Liver (tissue), 9 donors: Measurements from ENCODE around the gene GPR157. TPM values are rescaled to one million over a fixed set of nuclear protein-coding genes. Genes with fewer than 3 reads are reported as not detected.

ENCODE experiments used
- DNase-seq: peaks from one replicate; pipeline ENCODE4 v3.0.0-alpha.2; 2017; ENCODE audit warnings: low spot score
- H3K27ac ChIP-seq, 2 donors: one replicate each; pipeline ENCODE4 v1.7.0; 2013; ENCODE audit warnings: inconsistent platforms in 2 of 2, low read length in 2 of 2, control low read depth in 1 of 2, low read depth in 1 of 2, mild to moderate bottlenecking in 1 of 2
- H3K27me3 ChIP-seq, 4 donors: one replicate each; pipeline versions ENCODE4 v1.6.1 to v1.7.0; 2013; ENCODE audit warnings: low read length in 3 of 4, inconsistent platforms in 1 of 4, mild to moderate bottlenecking in 1 of 4, moderate library complexity in 1 of 4; ENCODE audit not compliant: control insufficient read depth in 4 of 4, insufficient read depth in 4 of 4
- H3K36me3 ChIP-seq, 4 donors: one replicate each; pipeline versions ENCODE4 v1.6.1 to v1.7.0; 2013; ENCODE audit warnings: low read length in 3 of 4, mild to moderate bottlenecking in 3 of 4, low read depth in 1 of 4, moderate library complexity in 1 of 4; ENCODE audit not compliant: control insufficient read depth in 4 of 4, insufficient read depth in 3 of 4
- H3K4me1 ChIP-seq, 4 donors: one replicate each; pipeline versions ENCODE4 v1.6.1 to v1.7.0; 2013; ENCODE audit warnings: low read length in 3 of 4, mild to moderate bottlenecking in 3 of 4, moderate library complexity in 1 of 4; ENCODE audit not compliant: control insufficient read depth in 4 of 4, insufficient read depth in 4 of 4
- H3K4me3 ChIP-seq, 3 donors: one replicate each; pipeline versions ENCODE4 v1.6.1 to v1.7.0; 2013; ENCODE audit warnings: low read length in 3 of 3, control low read depth in 1 of 3, low read depth in 1 of 3, mild to moderate bottlenecking in 1 of 3
- H3K9ac ChIP-seq, 2 donors: one replicate each; pipeline ENCODE4 v1.7.0; 2013; ENCODE audit warnings: low read length in 2 of 2, mild to moderate bottlenecking in 2 of 2, moderate library complexity in 2 of 2, control low read depth in 1 of 2, low read depth in 1 of 2
- H3K9me3 ChIP-seq, 4 donors: one replicate each; pipeline versions ENCODE4 v1.6.1 to v1.7.0; 2013; ENCODE audit warnings: low read length in 3 of 4; ENCODE audit not compliant: control insufficient read depth in 4 of 4
- EGR1 ChIP-seq, 2 donors: IDR thresholded peaks; 2 replicates each; pipeline ENCODE4 v1.6.1; 2016 to 2018; ENCODE audit warnings: antibody characterized with exemption in 2 of 2, low read depth in 2 of 2
- FOXA1 ChIP-seq: IDR thresholded peaks from 2 replicates; pipeline ENCODE4 v1.6.1; 2016; ENCODE audit warnings: antibody characterized with exemption
- FOXA2 ChIP-seq: IDR thresholded peaks from 2 replicates; pipeline ENCODE4 v1.6.1; 2016; ENCODE audit warnings: antibody characterized with exemption
- GABPA ChIP-seq, 2 donors: IDR thresholded peaks in 1 of 2; conservative IDR thresholded peaks in 1 of 2; 2 replicates each; pipeline ENCODE4 v1.6.1; 2016; ENCODE audit warnings: antibody characterized with exemption in 2 of 2, mild to moderate bottlenecking in 1 of 2, moderate library complexity in 1 of 2
- HNF4A ChIP-seq, 2 donors: conservative IDR thresholded peaks; 2 replicates each; pipeline ENCODE4 v1.6.1; 2016; ENCODE audit warnings: antibody characterized with exemption in 2 of 2, mild to moderate bottlenecking in 2 of 2
- HNF4G ChIP-seq: IDR thresholded peaks from 2 replicates; pipeline ENCODE4 v1.6.1; 2016; ENCODE audit warnings: antibody characterized with exemption
- JUND ChIP-seq, 2 donors: IDR thresholded peaks; 2 replicates each; pipeline ENCODE4 v1.6.1; 2016; ENCODE audit warnings: antibody characterized with exemption in 2 of 2
- NR2F2 ChIP-seq: IDR thresholded peaks from 2 replicates; pipeline ENCODE4 v1.6.1; 2016; ENCODE audit warnings: antibody characterized with exemption
- RAD21 ChIP-seq, 2 donors: IDR thresholded peaks; 2 replicates each; pipeline ENCODE4 v1.6.1; 2016; ENCODE audit warnings: antibody characterized with exemption in 2 of 2, mild to moderate bottlenecking in 2 of 2
- RXRA ChIP-seq, 2 donors: IDR thresholded peaks; 2 replicates each; pipeline ENCODE4 v1.6.1; 2017 to 2018; ENCODE audit warnings: antibody characterized with exemption in 2 of 2, mild to moderate bottlenecking in 1 of 2
- SP1 ChIP-seq: IDR thresholded peaks from 2 replicates; pipeline ENCODE4 v1.6.1; 2018; ENCODE audit warnings: antibody characterized with exemption, mild to moderate bottlenecking
- TAF1 ChIP-seq: conservative IDR thresholded peaks from 2 replicates; pipeline ENCODE4 v1.6.1; 2016; ENCODE audit warnings: antibody characterized with exemption, mild to moderate bottlenecking
- YY1 ChIP-seq: IDR thresholded peaks from 2 replicates; pipeline ENCODE4 v1.6.1; 2016; ENCODE audit warnings: antibody characterized with exemption, mild to moderate bottlenecking
- WGBS: extraction: QIAGEN DNeasy Blood & Tissue Kit; methylation state at CpG from one replicate; pipeline ENCODE4 v1.1.7; 2013; 5-methylcytosine and 5-hydroxymethylcytosine counted together
- polyA plus RNA-seq, 2 donors: library from polyadenylated mRNA; stranded (reverse) in 1 of 2; unstranded in 1 of 2; fragments of 200-250 nt in 1 of 2; fragments of >200 nt in 1 of 2; fragmentation: Nextera tagmentation in 1 of 2; extraction: Ambion mirVana in 1 of 2; gene quantifications; one replicate each; pipeline versions ENCODE4 v1.2.1 to v1.2.3, GENCODE V29; 2013 to 2015
- total RNA-seq, 2 donors: library from RNA; depleted of rRNA; stranded (reverse); fragments of >200 nt; gene quantifications; one replicate each; pipeline ENCODE4 v1.2.3, GENCODE V29; 2014
- TF ChIP-seq, protein P1 (sequence below): IDR thresholded peaks from 2 replicates; pipeline ENCODE4 v1.6.1; 2016; ENCODE audit warnings: antibody characterized with exemption
- TF ChIP-seq, protein P2 (sequence below): IDR thresholded peaks from 2 replicates; pipeline ENCODE4 v1.6.1; 2016; ENCODE audit warnings: antibody characterized with exemption
- TF ChIP-seq, protein P3 (sequence below): IDR thresholded peaks from 2 replicates; pipeline ENCODE4 v1.6.1; 2016; ENCODE audit warnings: antibody characterized with exemption, mild to moderate bottlenecking
- TF ChIP-seq, protein P4 (sequence below): IDR thresholded peaks from 2 replicates; pipeline ENCODE4 v1.6.1; 2016; ENCODE audit warnings: antibody characterized with exemption
- TF ChIP-seq, protein P5 (sequence below): fragments of 150-350 bp; IDR thresholded peaks from 2 replicates; pipeline ENCODE4 v1.5.1; 2017; ENCODE audit warnings: improper control_type of control experiment, low read depth, low read length; ENCODE audit not compliant: missing input control
- donor health status: healthy.
- donor health status: healthy.
- donor health status: healthy.
- donor health status: healthy.
- donor health status: healthy.

The GPR157 gene
- total and polyA plus RNA-seq, 4 donors = 1.3 to 7.0 (median 2.2) TPM

DNA sequence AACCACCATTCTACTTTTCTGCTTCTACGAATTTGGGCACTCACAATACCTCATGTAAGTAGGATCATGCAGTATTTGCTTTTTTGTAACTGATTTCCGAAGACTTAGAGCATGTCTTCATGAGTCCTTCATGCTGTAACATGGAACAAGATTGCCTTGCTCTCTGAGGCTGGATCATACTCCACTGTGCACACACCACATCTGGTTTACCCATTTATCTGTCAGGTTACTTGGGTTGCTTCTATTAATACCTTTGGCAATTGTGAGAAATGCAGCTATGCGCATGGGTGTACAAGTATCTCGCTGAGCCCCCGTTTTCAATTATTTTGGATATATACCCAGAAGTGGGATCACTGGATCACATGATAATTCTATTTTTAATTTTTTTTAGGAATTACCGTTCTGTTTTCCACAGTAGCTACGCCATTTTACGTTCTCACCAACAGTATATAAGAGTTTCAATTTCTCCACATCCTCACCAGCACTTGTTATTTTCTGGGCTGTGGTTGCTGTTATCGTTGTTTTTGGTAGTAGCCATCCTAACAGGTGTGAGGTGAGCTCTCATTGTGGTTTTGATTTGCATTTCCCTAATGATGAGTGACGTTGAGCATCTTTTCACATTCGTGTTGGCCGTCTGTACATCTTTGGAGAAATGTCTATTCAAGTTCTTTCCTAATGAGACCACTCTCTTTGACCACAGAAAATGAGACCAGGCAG is 48.8 kb downstream of the GPR157 start:
- Histone ChIP-seq H3K36me3 (no peaks in the 10 kb centered on the region), H3K4me3 (no peak overlapping the region), H3K27ac (no peak overlapping the region), H3K4me1 (peaks cover 0 to 3% (median 0%) of the 10 kb centered on the region in 4 donors), H3K27me3 (no peaks in the 10 kb centered on the region), H3K9ac (no peak overlapping the region), H3K9me3 (no peaks in the 10 kb centered on the region)
- no peak for DNase-seq
- WGBS = 91% methylated on average over 12 of the region's 12 CpGs
- TF ChIP-seq, protein P1, sequence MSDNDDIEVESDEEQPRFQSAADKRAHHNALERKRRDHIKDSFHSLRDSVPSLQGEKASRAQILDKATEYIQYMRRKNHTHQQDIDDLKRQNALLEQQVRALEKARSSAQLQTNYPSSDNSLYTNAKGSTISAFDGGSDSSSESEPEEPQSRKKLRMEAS = no peak
- TF ChIP-seq NR2F2 = no peak
- no peak for TF ChIP-seq EGR1 (IDR thresholded peaks at IDR 0.05; ENCODE audit: low read depth in 2 of 2)
- no peak for TF ChIP-seq RXRA (IDR thresholded peaks at IDR 0.05)
- TF ChIP-seq RAD21 (IDR thresholded peaks at IDR 0.05) = no peak
- TF ChIP-seq, protein P2, sequence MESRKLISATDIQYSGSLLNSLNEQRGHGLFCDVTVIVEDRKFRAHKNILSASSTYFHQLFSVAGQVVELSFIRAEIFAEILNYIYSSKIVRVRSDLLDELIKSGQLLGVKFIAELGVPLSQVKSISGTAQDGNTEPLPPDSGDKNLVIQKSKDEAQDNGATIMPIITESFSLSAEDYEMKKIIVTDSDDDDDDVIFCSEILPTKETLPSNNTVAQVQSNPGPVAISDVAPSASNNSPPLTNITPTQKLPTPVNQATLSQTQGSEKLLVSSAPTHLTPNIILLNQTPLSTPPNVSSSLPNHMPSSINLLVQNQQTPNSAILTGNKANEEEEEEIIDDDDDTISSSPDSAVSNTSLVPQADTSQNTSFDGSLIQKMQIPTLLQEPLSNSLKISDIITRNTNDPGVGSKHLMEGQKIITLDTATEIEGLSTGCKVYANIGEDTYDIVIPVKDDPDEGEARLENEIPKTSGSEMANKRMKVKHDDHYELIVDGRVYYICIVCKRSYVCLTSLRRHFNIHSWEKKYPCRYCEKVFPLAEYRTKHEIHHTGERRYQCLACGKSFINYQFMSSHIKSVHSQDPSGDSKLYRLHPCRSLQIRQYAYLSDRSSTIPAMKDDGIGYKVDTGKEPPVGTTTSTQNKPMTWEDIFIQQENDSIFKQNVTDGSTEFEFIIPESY = no peak
- TF ChIP-seq, protein P3, sequence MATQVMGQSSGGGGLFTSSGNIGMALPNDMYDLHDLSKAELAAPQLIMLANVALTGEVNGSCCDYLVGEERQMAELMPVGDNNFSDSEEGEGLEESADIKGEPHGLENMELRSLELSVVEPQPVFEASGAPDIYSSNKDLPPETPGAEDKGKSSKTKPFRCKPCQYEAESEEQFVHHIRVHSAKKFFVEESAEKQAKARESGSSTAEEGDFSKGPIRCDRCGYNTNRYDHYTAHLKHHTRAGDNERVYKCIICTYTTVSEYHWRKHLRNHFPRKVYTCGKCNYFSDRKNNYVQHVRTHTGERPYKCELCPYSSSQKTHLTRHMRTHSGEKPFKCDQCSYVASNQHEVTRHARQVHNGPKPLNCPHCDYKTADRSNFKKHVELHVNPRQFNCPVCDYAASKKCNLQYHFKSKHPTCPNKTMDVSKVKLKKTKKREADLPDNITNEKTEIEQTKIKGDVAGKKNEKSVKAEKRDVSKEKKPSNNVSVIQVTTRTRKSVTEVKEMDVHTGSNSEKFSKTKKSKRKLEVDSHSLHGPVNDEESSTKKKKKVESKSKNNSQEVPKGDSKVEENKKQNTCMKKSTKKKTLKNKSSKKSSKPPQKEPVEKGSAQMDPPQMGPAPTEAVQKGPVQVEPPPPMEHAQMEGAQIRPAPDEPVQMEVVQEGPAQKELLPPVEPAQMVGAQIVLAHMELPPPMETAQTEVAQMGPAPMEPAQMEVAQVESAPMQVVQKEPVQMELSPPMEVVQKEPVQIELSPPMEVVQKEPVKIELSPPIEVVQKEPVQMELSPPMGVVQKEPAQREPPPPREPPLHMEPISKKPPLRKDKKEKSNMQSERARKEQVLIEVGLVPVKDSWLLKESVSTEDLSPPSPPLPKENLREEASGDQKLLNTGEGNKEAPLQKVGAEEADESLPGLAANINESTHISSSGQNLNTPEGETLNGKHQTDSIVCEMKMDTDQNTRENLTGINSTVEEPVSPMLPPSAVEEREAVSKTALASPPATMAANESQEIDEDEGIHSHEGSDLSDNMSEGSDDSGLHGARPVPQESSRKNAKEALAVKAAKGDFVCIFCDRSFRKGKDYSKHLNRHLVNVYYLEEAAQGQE = no peak
- no peak for TF ChIP-seq FOXA1
- no peak for TF ChIP-seq TAF1
- no peak for TF ChIP-seq HNF4A (conservative IDR thresholded peaks at IDR 0.05)
- TF ChIP-seq YY1 = no peak
- no peak for TF ChIP-seq JUND (IDR thresholded peaks at IDR 0.05)
- TF ChIP-seq GABPA (IDR thresholded peaks at IDR 0.05 in 1 of 2, conservative IDR thresholded peaks at IDR 0.05 in 1 of 2) = no peak
- TF ChIP-seq SP1 = no peak
- TF ChIP-seq HNF4G = no peak
- TF ChIP-seq, protein P4, sequence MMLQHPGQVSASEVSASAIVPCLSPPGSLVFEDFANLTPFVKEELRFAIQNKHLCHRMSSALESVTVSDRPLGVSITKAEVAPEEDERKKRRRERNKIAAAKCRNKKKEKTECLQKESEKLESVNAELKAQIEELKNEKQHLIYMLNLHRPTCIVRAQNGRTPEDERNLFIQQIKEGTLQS = no peak
- TF ChIP-seq, protein P5, sequence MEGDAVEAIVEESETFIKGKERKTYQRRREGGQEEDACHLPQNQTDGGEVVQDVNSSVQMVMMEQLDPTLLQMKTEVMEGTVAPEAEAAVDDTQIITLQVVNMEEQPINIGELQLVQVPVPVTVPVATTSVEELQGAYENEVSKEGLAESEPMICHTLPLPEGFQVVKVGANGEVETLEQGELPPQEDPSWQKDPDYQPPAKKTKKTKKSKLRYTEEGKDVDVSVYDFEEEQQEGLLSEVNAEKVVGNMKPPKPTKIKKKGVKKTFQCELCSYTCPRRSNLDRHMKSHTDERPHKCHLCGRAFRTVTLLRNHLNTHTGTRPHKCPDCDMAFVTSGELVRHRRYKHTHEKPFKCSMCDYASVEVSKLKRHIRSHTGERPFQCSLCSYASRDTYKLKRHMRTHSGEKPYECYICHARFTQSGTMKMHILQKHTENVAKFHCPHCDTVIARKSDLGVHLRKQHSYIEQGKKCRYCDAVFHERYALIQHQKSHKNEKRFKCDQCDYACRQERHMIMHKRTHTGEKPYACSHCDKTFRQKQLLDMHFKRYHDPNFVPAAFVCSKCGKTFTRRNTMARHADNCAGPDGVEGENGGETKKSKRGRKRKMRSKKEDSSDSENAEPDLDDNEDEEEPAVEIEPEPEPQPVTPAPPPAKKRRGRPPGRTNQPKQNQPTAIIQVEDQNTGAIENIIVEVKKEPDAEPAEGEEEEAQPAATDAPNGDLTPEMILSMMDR = no peak
- no peak for TF ChIP-seq FOXA2
